HL-60 (cell line): ENCODE results near the gene SETBP1.

Experiments
- DNase-seq, 2 experiments: peaks; one replicate each; pipeline ENCODE4 v3.0.0-alpha.2; 2010 to 2020; ENCODE audit warnings: low read depth in 1 of 2, low spot score in 1 of 2
- H3K27ac ChIP-seq: fragments of 250-450 bp; sonication (Bioruptor Pico); replicated peaks from 2 replicates; pipeline ENCODE4 v1.5.1; 2020; ENCODE audit warnings: mild to moderate bottlenecking, moderate library complexity
- H3K27me3 ChIP-seq: fragments of 250-450 bp; sonication (Bioruptor Pico); 2 replicates; pipeline ENCODE4 v1.5.1; 2021; ENCODE audit warnings: mild to moderate bottlenecking, moderate library complexity; ENCODE audit not compliant: insufficient read depth, poor library complexity, severe bottlenecking
- H3K4me3 ChIP-seq: replicated peaks from 2 replicates; pipeline ENCODE4 v1.5.1; 2011; ENCODE audit warnings: mild to moderate bottlenecking, control low read depth, low read length; ENCODE audit not compliant: insufficient read depth
- GABPA ChIP-seq: IDR thresholded peaks from 2 replicates; pipeline ENCODE4 v1.6.1; 2012; ENCODE audit warnings: low read depth
- POLR2AphosphoS5 ChIP-seq: IDR thresholded peaks from 2 replicates; pipeline ENCODE4 v1.6.1; 2012; ENCODE audit warnings: low read depth
- SPI1 ChIP-seq: IDR thresholded peaks from 2 replicates; pipeline ENCODE4 v1.6.1; 2012; ENCODE audit warnings: low read depth, mild to moderate bottlenecking, borderline replicate concordance
- TF ChIP-seq, protein P1 (sequence below): IDR thresholded peaks from one replicate; pipeline ENCODE4 v1.5.1; 2011; ENCODE audit warnings: low read length, control low read depth, inconsistent platforms; ENCODE audit not compliant: insufficient read depth
- TF ChIP-seq, protein P2 (sequence below): IDR thresholded peaks from 2 replicates; pipeline ENCODE4 v1.6.1; 2012; ENCODE audit warnings: low read depth; ENCODE audit not compliant: insufficient replicate concordance

Gene SETBP1

DNA sequence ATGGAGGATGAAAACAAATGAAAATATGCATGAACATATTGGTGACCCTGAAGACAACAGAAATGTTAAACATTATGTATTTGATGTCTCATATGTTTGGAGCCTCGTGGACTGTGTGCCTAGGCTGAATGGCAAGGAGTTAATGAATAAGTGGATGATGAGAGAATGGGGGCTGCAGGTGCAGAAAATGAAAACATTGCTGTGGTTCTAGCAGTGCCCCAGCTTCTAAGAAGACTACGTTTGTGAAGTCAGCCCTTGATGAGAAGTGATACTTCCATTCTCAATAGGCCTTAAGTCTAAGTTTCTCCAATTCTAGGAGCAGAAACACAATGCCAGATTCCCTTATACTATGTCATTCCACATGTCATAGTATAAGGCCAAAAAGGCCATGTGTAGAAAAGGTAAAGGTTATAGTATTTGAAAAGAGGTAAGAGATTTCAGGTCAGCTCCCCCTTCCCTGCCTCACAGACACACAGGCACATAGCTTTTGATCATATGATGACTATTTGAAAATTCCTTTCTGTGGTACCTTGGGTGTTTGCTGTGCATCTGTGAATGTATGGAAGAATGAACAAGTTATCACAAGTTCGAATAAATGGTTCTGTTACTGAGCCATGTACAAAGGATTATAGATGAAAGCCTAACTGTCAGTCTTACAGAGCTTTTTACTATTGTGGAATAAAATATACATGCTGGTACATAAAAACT is 280.8 kb downstream of the SETBP1 start:
- Histone ChIP-seq H3K4me3 (no peak overlapping the region), H3K27ac (no peak overlapping the region), H3K27me3 (peaks cover 9% of the 10 kb centered on the region)
- no peak for TF ChIP-seq GABPA
- TF ChIP-seq SPI1, result no peak
- TF ChIP-seq, protein P1, sequence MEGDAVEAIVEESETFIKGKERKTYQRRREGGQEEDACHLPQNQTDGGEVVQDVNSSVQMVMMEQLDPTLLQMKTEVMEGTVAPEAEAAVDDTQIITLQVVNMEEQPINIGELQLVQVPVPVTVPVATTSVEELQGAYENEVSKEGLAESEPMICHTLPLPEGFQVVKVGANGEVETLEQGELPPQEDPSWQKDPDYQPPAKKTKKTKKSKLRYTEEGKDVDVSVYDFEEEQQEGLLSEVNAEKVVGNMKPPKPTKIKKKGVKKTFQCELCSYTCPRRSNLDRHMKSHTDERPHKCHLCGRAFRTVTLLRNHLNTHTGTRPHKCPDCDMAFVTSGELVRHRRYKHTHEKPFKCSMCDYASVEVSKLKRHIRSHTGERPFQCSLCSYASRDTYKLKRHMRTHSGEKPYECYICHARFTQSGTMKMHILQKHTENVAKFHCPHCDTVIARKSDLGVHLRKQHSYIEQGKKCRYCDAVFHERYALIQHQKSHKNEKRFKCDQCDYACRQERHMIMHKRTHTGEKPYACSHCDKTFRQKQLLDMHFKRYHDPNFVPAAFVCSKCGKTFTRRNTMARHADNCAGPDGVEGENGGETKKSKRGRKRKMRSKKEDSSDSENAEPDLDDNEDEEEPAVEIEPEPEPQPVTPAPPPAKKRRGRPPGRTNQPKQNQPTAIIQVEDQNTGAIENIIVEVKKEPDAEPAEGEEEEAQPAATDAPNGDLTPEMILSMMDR, result no peak
- TF ChIP-seq, protein P2, sequence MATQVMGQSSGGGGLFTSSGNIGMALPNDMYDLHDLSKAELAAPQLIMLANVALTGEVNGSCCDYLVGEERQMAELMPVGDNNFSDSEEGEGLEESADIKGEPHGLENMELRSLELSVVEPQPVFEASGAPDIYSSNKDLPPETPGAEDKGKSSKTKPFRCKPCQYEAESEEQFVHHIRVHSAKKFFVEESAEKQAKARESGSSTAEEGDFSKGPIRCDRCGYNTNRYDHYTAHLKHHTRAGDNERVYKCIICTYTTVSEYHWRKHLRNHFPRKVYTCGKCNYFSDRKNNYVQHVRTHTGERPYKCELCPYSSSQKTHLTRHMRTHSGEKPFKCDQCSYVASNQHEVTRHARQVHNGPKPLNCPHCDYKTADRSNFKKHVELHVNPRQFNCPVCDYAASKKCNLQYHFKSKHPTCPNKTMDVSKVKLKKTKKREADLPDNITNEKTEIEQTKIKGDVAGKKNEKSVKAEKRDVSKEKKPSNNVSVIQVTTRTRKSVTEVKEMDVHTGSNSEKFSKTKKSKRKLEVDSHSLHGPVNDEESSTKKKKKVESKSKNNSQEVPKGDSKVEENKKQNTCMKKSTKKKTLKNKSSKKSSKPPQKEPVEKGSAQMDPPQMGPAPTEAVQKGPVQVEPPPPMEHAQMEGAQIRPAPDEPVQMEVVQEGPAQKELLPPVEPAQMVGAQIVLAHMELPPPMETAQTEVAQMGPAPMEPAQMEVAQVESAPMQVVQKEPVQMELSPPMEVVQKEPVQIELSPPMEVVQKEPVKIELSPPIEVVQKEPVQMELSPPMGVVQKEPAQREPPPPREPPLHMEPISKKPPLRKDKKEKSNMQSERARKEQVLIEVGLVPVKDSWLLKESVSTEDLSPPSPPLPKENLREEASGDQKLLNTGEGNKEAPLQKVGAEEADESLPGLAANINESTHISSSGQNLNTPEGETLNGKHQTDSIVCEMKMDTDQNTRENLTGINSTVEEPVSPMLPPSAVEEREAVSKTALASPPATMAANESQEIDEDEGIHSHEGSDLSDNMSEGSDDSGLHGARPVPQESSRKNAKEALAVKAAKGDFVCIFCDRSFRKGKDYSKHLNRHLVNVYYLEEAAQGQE, result no peak
- TF ChIP-seq POLR2AphosphoS5, result no peak
- DNase-seq, result no peak

DNA sequence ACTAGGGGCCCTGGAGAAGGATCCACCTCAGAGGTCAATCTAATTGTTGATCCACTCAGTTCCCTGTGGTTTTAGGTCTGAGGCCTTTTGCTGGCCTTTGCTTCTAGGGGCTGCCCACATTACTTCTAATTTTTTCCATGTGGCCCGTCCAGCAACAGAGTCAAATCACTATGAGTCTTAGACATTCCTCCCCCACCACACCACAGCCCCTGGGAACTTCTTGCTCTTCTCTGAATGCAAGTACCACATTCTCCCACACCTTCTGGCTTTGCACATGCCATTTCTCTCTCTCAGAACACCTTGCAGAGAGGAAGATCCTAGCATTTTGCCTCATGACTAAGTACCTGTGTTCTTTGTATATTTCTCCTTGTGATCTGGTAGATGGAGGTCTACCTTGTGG is 286.9 kb downstream of the SETBP1 start:
- TF ChIP-seq, protein P2, result no peak
- no peak for TF ChIP-seq POLR2AphosphoS5
- TF ChIP-seq SPI1, result no peak
- no peak for TF ChIP-seq GABPA
- TF ChIP-seq, protein P1, result no peak
- Histone ChIP-seq H3K4me3 (no peak overlapping the region), H3K27me3 (peaks cover 8% of the 10 kb centered on the region)

DNA sequence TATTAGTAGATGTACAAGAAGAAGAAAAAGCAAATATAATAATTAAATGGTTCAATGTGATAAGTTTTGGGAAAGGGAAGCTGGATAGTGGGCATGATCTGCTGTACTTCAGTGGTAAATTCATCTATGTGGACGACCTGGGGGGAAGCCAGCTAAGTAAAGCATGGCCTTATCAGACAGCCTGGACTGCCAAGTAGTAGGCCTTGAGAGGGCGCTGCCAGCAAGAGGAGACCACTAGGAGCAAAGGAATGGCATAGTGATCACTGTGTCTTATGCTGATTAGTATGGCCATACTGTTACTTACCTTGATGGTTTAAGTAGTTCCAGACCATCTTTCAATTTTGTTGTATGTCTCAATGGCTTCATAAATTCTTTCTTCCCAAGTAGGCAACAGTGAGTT is 287.6 kb downstream of the SETBP1 start:
- no peak for DNase-seq
- Histone ChIP-seq H3K4me3 (no peak overlapping the region), H3K27ac (no peak overlapping the region), H3K27me3 (peaks cover 8% of the 10 kb centered on the region)
- TF ChIP-seq GABPA (no peak), SPI1 (no peak), POLR2AphosphoS5 (no peak)
- TF ChIP-seq, protein P1, result no peak
- TF ChIP-seq, protein P2, result no peak

More for the DNA sequence above, 286.9 kb downstream of the SETBP1 start:
- no peak for DNase-seq
- H3K27ac ChIP-seq, result no peak overlapping the region
